CD14-positive monocyte (primary cell): ENCODE measurements around the gene TLX1. TPM values are rescaled to one million over a fixed set of nuclear protein-coding genes. Genes with fewer than 3 reads are reported as not detected.

Source experiments
- DNase-seq, 3 donors: peaks; one replicate each; pipeline ENCODE4 v3.0.0-alpha.2; 2011 to 2022
- H2AFZ ChIP-seq: 2 replicates; pipeline ENCODE4 v1.6.0; 2012; ENCODE audit warnings: mild to moderate bottlenecking, low read depth, low read length, inconsistent platforms; ENCODE audit not compliant: insufficient read depth, poor library complexity, severe bottlenecking
- H3K27ac ChIP-seq, 2 donors: 1 replicate in 1 of 2; 2 replicates in 1 of 2; pipeline ENCODE4 v1.5.1; 2012 to 2013; ENCODE audit warnings: low read length in 2 of 2, control low read depth in 1 of 2, inconsistent platforms in 1 of 2, low read depth in 1 of 2, mild to moderate bottlenecking in 1 of 2
- H3K27me3 ChIP-seq, 2 donors: one replicate each; pipeline versions ENCODE4 v1.6.0 to v1.6.1; 2011 to 2013; ENCODE audit warnings: low read length in 2 of 2; ENCODE audit not compliant: control insufficient read depth in 2 of 2, insufficient read depth in 2 of 2
- H3K36me3 ChIP-seq, 2 donors: replicated peaks in 1 of 2; 1 replicate in 1 of 2; 2 replicates in 1 of 2; pipeline versions ENCODE4 v1.5.1 to v1.6.1; 2012 to 2013; ENCODE audit warnings: low read length in 2 of 2, control low read depth in 1 of 2, inconsistent platforms in 1 of 2, mild to moderate bottlenecking in 1 of 2; ENCODE audit not compliant: insufficient read depth in 2 of 2, control insufficient read depth in 1 of 2
- H3K4me1 ChIP-seq, 2 donors: 1 replicate in 1 of 2; 2 replicates in 1 of 2; pipeline versions ENCODE4 v1.5.1 to v1.6.1; 2012 to 2013; ENCODE audit warnings: low read length in 2 of 2, control low read depth in 1 of 2, inconsistent platforms in 1 of 2, mild to moderate bottlenecking in 1 of 2, moderate library complexity in 1 of 2; ENCODE audit not compliant: insufficient read depth in 2 of 2, control insufficient read depth in 1 of 2
- H3K4me2 ChIP-seq: replicated peaks from 2 replicates; pipeline ENCODE3; 2012; ENCODE audit warnings: low read length, moderate library complexity, mild to moderate bottlenecking; ENCODE audit not compliant: poor library complexity, severe bottlenecking; ENCODE audit errors: extremely low read depth
- H3K4me3 ChIP-seq, 3 experiments: fragments of 200-600 bp in 1 of 3; sonication (generic) in 1 of 3; replicated peaks in 1 of 3; 1 replicate in 2 of 3; 2 replicates in 1 of 3; pipeline ENCODE4 v1.5.1; 2011 to 2013; ENCODE audit warnings: low read length in 3 of 3, mild to moderate bottlenecking in 3 of 3, control low read depth in 2 of 3, low read depth in 2 of 3, inconsistent platforms in 1 of 3, moderate library complexity in 1 of 3
- H3K79me2 ChIP-seq: 2 replicates; pipeline ENCODE4 v1.6.0; 2012; ENCODE audit warnings: mild to moderate bottlenecking, control low read depth, inconsistent platforms, low read length, moderate library complexity; ENCODE audit not compliant: insufficient read depth
- H3K9ac ChIP-seq: 2 replicates; pipeline ENCODE4 v1.6.0; 2017; ENCODE audit warnings: low read length, mild to moderate bottlenecking; ENCODE audit not compliant: insufficient read depth, poor library complexity, severe bottlenecking
- H3K9me3 ChIP-seq, 2 donors: replicated peaks in 1 of 2; 1 replicate in 1 of 2; 2 replicates in 1 of 2; pipeline versions ENCODE4 v1.5.1 to v1.6.1; 2012 to 2013; ENCODE audit warnings: low read length in 2 of 2, control low read depth in 1 of 2; ENCODE audit not compliant: control insufficient read depth in 1 of 2, insufficient read depth in 1 of 2
- H4K20me1 ChIP-seq: 2 replicates; pipeline ENCODE4 v1.6.0; 2012; ENCODE audit warnings: mild to moderate bottlenecking, low read length, control low read depth, moderate library complexity; ENCODE audit not compliant: insufficient read depth
- H3K27ac Mint-ChIP-seq, 7 donors: one replicate each; pipeline ENCODE4 v1.8.0; 2020; ENCODE audit warnings: mild to moderate bottlenecking in 7 of 7, mixed read lengths in 7 of 7, moderate library complexity in 6 of 7, inconsistent platforms in 2 of 7
- H3K27me3 Mint-ChIP-seq, 3 donors: one replicate each; pipeline ENCODE4 v1.8.0; 2021 to 2022; ENCODE audit warnings: low read depth in 3 of 3, mild to moderate bottlenecking in 3 of 3, mixed read lengths in 3 of 3, moderate library complexity in 3 of 3, inconsistent platforms in 1 of 3
- H3K36me3 Mint-ChIP-seq, 2 donors: one replicate each; pipeline ENCODE4 v1.8.0; 2020; ENCODE audit warnings: mixed read lengths in 2 of 2, inconsistent platforms in 1 of 2, mild to moderate bottlenecking in 1 of 2
- H3K4me1 Mint-ChIP-seq: one replicate; pipeline ENCODE4 v1.8.0; 2020; ENCODE audit warnings: mild to moderate bottlenecking, mixed read lengths
- H3K4me3 Mint-ChIP-seq, 2 donors: one replicate each; pipeline ENCODE4 v1.8.0; 2020; ENCODE audit warnings: mild to moderate bottlenecking in 2 of 2, mixed read lengths in 2 of 2, moderate library complexity in 1 of 2
- H3K9me3 Mint-ChIP-seq, 7 donors: one replicate each; pipeline ENCODE4 v1.8.0; 2020 to 2022; ENCODE audit warnings: mixed read lengths in 7 of 7, mild to moderate bottlenecking in 6 of 7, moderate library complexity in 6 of 7, inconsistent platforms in 2 of 7
- WGBS: methylation state at CpG from one replicate; pipeline ENCODE4 v1.1.5; 2013; ENCODE audit warnings: missing lambda C conversion rate; ENCODE audit not compliant: insufficient coverage; 5-methylcytosine and 5-hydroxymethylcytosine counted together
- intact Hi-C, 2 donors: fragments of 100-400 bp; cut with micrococcal nuclease; formaldehyde crosslinking; loops; one replicate each; pipeline versions ENCODE4 v1.15.0 to v1.15.1; 2023
- polyA plus RNA-seq, 3 donors: library from polyadenylated mRNA; depleted of rRNA in 1 of 3; unstranded in 2 of 3; stranded (reverse) in 1 of 3; fragments of 300-500 nt in 2 of 3; fragments of >200 nt in 1 of 3; fragmentation: Illumina TruSeq in 2 of 3; gene quantifications; 1 replicate in 2 of 3; 2 replicates in 1 of 3; pipeline ENCODE4 v1.2.3, GENCODE V29; 2012 to 2021
- TF ChIP-seq, protein P1 (sequence below): fragments of 200-600 bp; IDR thresholded peaks from one replicate; pipeline ENCODE4 v1.8.0; 2022; ENCODE audit warnings: antibody characterized with exemption, mild to moderate bottlenecking

Gene TLX1
- polyA plus RNA-seq, 3 donors = not detected

DNA sequence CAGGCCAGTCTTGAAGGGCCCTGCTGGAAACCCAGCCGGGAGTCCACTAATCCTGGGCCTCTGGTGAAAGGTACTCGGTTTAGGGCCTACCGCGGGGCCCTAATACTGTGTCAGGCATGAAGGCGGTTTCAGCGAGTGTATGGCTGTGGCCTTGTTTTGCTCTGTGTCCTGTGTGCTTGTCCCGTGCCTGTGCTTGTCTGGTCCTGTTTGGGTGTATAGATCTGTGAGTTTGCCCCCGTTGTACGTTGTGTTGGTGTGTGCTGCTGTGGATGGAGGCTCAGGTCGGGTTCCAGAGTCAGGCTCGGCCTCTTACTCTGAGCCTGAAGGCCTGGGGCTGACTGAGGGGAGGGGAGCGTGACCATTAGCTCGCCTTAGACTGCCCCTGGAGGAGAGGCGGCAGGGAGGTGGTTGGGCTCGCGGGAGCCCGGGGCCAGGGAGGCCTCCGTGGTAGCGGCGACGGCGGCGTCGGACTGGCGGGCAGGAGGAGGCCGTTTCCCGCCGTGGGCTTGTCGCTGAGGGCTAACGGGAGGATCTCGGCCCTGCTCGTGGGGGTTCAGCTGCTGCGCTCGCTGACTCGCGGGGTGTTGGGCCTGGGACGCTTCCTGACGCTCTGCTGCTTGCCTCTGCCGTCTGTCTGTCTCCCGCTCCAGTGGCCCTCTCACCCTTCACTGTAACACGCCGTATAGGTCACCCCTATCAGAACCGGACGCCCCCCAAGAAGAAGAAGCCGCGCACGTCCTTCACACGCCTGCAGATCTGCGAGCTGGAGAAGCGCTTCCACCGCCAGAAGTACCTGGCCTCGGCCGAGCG, 2.6 kb downstream of the TLX1 start:
- Mint-ChIP-seq H3K27ac (no peak overlapping the region), H3K27me3 (peaks cover 92 to 100% (median 96%) of the 10 kb centered on the region in 3 donors), H3K4me3 (peak overlapping the region in 1 of 2 donors; percentile 93), H3K9me3 (peaks cover 0 to 49% (median 24%) of the 10 kb centered on the region in 7 donors), H3K4me1 (peaks cover 31% of the 10 kb centered on the region), H3K36me3 (peaks cover 4 to 13% of the 10 kb centered on the region in 2 donors)
- Histone ChIP-seq H3K4me3 (no peak overlapping the region), H3K4me2 (no peak overlapping the region), H3K9ac (no peak overlapping the region), H2AFZ (no peak overlapping the region), H3K9me3 (peaks cover 8 to 58% of the 10 kb centered on the region in 2 donors), H4K20me1 (no peaks in the 10 kb centered on the region), H3K79me2 (no peaks in the 10 kb centered on the region), H3K27ac (no peak overlapping the region), H3K4me1 (peaks cover 14% of the 10 kb centered on the region in 2 donors), H3K27me3 (peaks cover 87 to 96% of the 10 kb centered on the region in 2 donors), H3K36me3 (no peaks in the 10 kb centered on the region)
- TF ChIP-seq, protein P1, sequence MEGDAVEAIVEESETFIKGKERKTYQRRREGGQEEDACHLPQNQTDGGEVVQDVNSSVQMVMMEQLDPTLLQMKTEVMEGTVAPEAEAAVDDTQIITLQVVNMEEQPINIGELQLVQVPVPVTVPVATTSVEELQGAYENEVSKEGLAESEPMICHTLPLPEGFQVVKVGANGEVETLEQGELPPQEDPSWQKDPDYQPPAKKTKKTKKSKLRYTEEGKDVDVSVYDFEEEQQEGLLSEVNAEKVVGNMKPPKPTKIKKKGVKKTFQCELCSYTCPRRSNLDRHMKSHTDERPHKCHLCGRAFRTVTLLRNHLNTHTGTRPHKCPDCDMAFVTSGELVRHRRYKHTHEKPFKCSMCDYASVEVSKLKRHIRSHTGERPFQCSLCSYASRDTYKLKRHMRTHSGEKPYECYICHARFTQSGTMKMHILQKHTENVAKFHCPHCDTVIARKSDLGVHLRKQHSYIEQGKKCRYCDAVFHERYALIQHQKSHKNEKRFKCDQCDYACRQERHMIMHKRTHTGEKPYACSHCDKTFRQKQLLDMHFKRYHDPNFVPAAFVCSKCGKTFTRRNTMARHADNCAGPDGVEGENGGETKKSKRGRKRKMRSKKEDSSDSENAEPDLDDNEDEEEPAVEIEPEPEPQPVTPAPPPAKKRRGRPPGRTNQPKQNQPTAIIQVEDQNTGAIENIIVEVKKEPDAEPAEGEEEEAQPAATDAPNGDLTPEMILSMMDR = no peak
- WGBS = 13% methylated on average over 54 of the region's 54 CpGs
- intact Hi-C loops = no loop called here
- DNase-seq = no peak

DNA sequence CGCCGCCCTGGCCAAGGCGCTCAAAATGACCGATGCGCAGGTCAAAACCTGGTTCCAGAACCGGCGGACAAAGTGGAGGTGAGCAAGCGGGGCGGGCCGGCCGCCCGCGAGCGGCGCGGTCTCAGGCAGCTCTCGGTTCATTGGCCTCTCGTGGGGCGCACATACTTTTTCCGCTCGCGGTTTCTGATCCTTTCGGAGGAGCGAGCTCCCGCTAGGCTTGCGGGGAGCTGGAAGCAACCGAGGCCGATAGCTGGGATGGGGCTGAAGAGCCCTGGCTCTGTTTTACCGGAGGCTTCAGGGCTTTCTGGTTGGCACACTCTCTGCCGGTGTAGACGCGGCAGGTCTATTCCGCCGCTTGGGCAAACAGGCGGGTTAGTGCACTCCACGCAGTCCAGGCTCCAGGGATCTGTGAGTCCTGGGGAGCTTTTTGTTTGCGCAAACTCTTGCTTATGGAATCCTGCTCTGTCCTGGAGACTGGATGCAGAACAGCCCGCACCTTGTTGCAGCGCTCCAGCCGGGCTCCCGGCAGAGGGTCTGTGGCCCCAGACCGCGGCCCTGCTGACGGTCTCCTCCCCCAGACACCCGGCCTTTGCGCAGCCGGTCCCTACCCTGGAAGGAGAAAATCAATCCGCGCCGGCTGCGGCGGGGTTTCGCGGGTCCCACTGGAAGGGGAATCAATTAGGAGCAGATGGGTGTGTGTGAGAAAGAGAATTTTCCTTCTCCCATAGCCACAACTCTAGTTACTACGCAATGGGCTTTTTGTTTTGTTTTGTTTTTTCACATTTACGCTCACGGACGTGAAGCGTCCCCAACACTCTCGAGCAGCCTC, 3.4 kb downstream of the TLX1 start:
- peaks cover 0 to 52% (median 28%) of the 10 kb centered on the region in 7 donors for H3K9me3 Mint-ChIP-seq
- Histone ChIP-seq H3K4me1 (peaks cover 14% of the 10 kb centered on the region in 2 donors), H3K27me3 (peaks cover 90 to 98% of the 10 kb centered on the region in 2 donors), H3K36me3 (no peaks in the 10 kb centered on the region), H3K4me3 (peak overlapping the region; percentile 11 to 75 (median 33)), H3K9me3 (peaks cover 8 to 63% of the 10 kb centered on the region in 2 donors), H4K20me1 (no peaks in the 10 kb centered on the region), H2AFZ (peak overlapping the region; percentile 67), H3K4me2 (peak overlapping the region; percentile 76), H3K9ac (no peak overlapping the region), H3K79me2 (no peaks in the 10 kb centered on the region), H3K27ac (no peak overlapping the region)
- H3K27me3 Mint-ChIP-seq = peaks cover 92 to 100% (median 96%) of the 10 kb centered on the region in 3 donors
- peak overlapping the region; percentile 79 to 93 for H3K4me3 Mint-ChIP-seq
- intact Hi-C loops = no loop called here
- no peak overlapping the region for H3K27ac Mint-ChIP-seq
- no peak for DNase-seq
- WGBS = 1% methylated on average over 49 of the region's 60 CpGs
- peaks cover 32% of the 10 kb centered on the region for H3K4me1 Mint-ChIP-seq
- H3K36me3 Mint-ChIP-seq = peaks cover 4 to 17% of the 10 kb centered on the region in 2 donors
- TF ChIP-seq, protein P1 = no peak
